A549 (cell line): ENCODE data around the gene COG5. TPM values are rescaled to one million over a fixed set of nuclear protein-coding genes. Genes with fewer than 3 reads are reported as not detected.
A peak's percentile ranks its signal among the peaks of the same experiment; 100 is the strongest.

Source experiments
- ATAC-seq, 2 experiments: fragments of 200-7000 bp in 1 of 2; fragments of >200 bp in 1 of 2; cut with Nextera tagmentation in 1 of 2; cut with Tn5 transposase in 1 of 2; 3 replicates each; pipeline versions ENCODE4 v1.8.0 to v1.9.1; 2018 to 2020; ENCODE audit warnings: mild to moderate bottlenecking in 1 of 2, moderate library complexity in 1 of 2
- CTCF ChIA-PET: fragments of 300-600 bp; sonication (Branson Sonifier 250); formaldehyde crosslinking; extraction: SDS; loops from one replicate; lab custom pipeline; 2021; ENCODE audit warnings: antibody characterized with exemption, inconsistent platforms; lab: Yijun Ruan, JAX
- POLR2A ChIA-PET: fragments of 350-600 bp; formaldehyde crosslinking; extraction: SDS; loops from one replicate; lab custom pipeline; 2021; ENCODE audit warnings: antibody characterized with exemption, inconsistent platforms; lab: Yijun Ruan, JAX
- DNase-seq, 2 experiments: peaks; one replicate each; pipeline versions ENCODE4 v3.0.0 to v3.0.0-alpha.2; 2011 to 2016; ENCODE audit warnings: low read depth in 1 of 2, low spot score in 1 of 2
- FAIRE-seq: peaks from 2 replicates; lab custom pipeline; 2011; peaks lifted over from hg19 to GRCh38; lab: Jason Lieb, UNC
- H3K27ac ChIP-seq, 2 experiments: fragments of >200 bp; sonication (Bioruptor Twin); formaldehyde crosslinking; 3 replicates each; pipeline ENCODE4 v1.5.1; 2016 to 2017
- H3K4me1 ChIP-seq: fragments of >200 bp; sonication (Bioruptor Twin); formaldehyde crosslinking; 3 replicates; pipeline ENCODE4 v1.6.1; 2016
- H3K4me2 ChIP-seq: fragments of >200 bp; sonication (Bioruptor Twin); formaldehyde crosslinking; 3 replicates; pipeline ENCODE4 v1.6.1; 2016
- H3K4me3 ChIP-seq: fragments of >200 bp; sonication (Bioruptor Twin); formaldehyde crosslinking; 3 replicates; pipeline ENCODE4 v1.5.1; 2016
- H3K9me3 ChIP-seq: fragments of >200 bp; sonication (Bioruptor Twin); formaldehyde crosslinking; 3 replicates; pipeline ENCODE4 v1.6.1; 2016
- EHF ChIP-seq: fragments of 250-450 bp; sonication (Bioruptor Pico); IDR thresholded peaks from 2 replicates; pipeline ENCODE4 v1.5.0; 2020; ENCODE audit warnings: mild to moderate bottlenecking
- FOSL2 ChIP-seq, 2 experiments: fragments of 450-650 bp in 1 of 2; fragments of >200 bp in 1 of 2; sonication (Bioruptor Twin) in 1 of 2; formaldehyde crosslinking; IDR thresholded peaks; 2 replicates each; pipeline versions ENCODE4 v1.5.0 to v1.6.1; 2016 to 2020; ENCODE audit warnings: mild to moderate bottlenecking in 1 of 2, moderate library complexity in 1 of 2
- GATA3 ChIP-seq: IDR thresholded peaks from 2 replicates; pipeline ENCODE4 v1.6.1; 2012; ENCODE audit warnings: borderline replicate concordance
- HDAC2 ChIP-seq: fragments of 200-600 bp; sonication (generic); IDR thresholded peaks from 2 replicates; pipeline ENCODE4 v1.6.1; 2016
- HOXB5 ChIP-seq: fragments of 250-450 bp; sonication (Bioruptor Pico); IDR thresholded peaks from 2 replicates; pipeline ENCODE4 v1.5.0; 2020; ENCODE audit warnings: mild to moderate bottlenecking, moderate library complexity
- JUN ChIP-seq, 2 experiments: fragments of >200 bp; sonication (Bioruptor Twin); formaldehyde crosslinking; IDR thresholded peaks; 2 replicates in 1 of 2; 3 replicates in 1 of 2; pipeline ENCODE4 v1.6.1; 2016 to 2017
- KDM5A ChIP-seq: fragments of 200-600 bp; sonication (generic); IDR thresholded peaks from 2 replicates; pipeline ENCODE4 v1.6.1; 2016; ENCODE audit warnings: antibody characterized with exemption, mild to moderate bottlenecking
- NPAS2 ChIP-seq: fragments of 250-450 bp; sonication (Bioruptor Pico); IDR thresholded peaks from 2 replicates; pipeline ENCODE4 v1.8.0; 2022; ENCODE audit warnings: mild to moderate bottlenecking, moderate library complexity, borderline replicate concordance
- POLR2AphosphoS2 ChIP-seq: conservative IDR thresholded peaks from 2 replicates; pipeline ENCODE4 v1.6.1; 2012; ENCODE audit warnings: low read length, improper control_type of control experiment, inconsistent platforms
- RAD21 ChIP-seq, 2 experiments: fragments of >200 bp in 1 of 2; sonication (Bioruptor Twin) in 1 of 2; formaldehyde crosslinking in 1 of 2; IDR thresholded peaks in 1 of 2; conservative IDR thresholded peaks in 1 of 2; 2 replicates in 1 of 2; 3 replicates in 1 of 2; pipeline ENCODE4 v1.6.1; 2012 to 2018; ENCODE audit warnings: inconsistent platforms in 1 of 2
- RCOR1 ChIP-seq: fragments of 150-350 bp; IDR thresholded peaks from 2 replicates; pipeline ENCODE4 v1.6.1; 2014; ENCODE audit warnings: antibody characterized with exemption, low read length, low read depth
- SMC3 ChIP-seq: fragments of >200 bp; sonication (Bioruptor Twin); formaldehyde crosslinking; IDR thresholded peaks from 3 replicates; pipeline ENCODE4 v1.6.1; 2018; ENCODE audit warnings: inconsistent platforms
- ZNF302 ChIP-seq: fragments of 250-450 bp; sonication (Bioruptor Pico); IDR thresholded peaks from 2 replicates; pipeline ENCODE4 v1.9.0; 2021; ENCODE audit warnings: inconsistent platforms, mild to moderate bottlenecking, moderate library complexity
- ZSCAN20 ChIP-seq: fragments of 250-450 bp; sonication (Bioruptor Pico); IDR thresholded peaks from 2 replicates; pipeline ENCODE4 v1.8.0; 2022; ENCODE audit warnings: mild to moderate bottlenecking, moderate library complexity
- WGBS: methylation state at CpG from one replicate; pipeline ENCODE4 v1.1.6; 2017; ENCODE audit errors: missing lambda C conversion rate; 5-methylcytosine and 5-hydroxymethylcytosine counted together
- polyA plus RNA-seq, 4 experiments: library from polyadenylated mRNA; depleted of rRNA in 3 of 4; stranded (reverse); fragments of >200 nt; fragmentation: RNase III in 1 of 4; extraction: RNeasy Plus Mini Kit Qiagen cat#74134 plus additional on column Dnase treatment in 1 of 4; gene quantifications; 2 replicates in 3 of 4; 3 replicates in 1 of 4; pipeline ENCODE4 v1.2.3, GENCODE V29; 2011 to 2017
- TF ChIP-seq, protein P1 (sequence below): fragments of >200 bp; sonication (Bioruptor Twin); formaldehyde crosslinking; IDR thresholded peaks from 3 replicates; pipeline ENCODE4 v1.5.1; 2016
- TF ChIP-seq, protein P2 (sequence below): IDR thresholded peaks from 2 replicates; pipeline ENCODE4 v1.6.1; 2012
- TF ChIP-seq, protein P3 (sequence below): fragments of >200 bp; sonication (Bioruptor Twin); formaldehyde crosslinking; IDR thresholded peaks from 3 replicates; pipeline ENCODE4 v1.6.1; 2016
- TF ChIP-seq, protein P4 (sequence below): fragments of 450-650 bp; IDR thresholded peaks from 2 replicates; pipeline ENCODE4 v1.6.1; 2014; ENCODE audit warnings: antibody characterized with exemption
- TF ChIP-seq, protein P5 (sequence below): IDR thresholded peaks from 2 replicates; pipeline ENCODE4 v1.6.1; 2012
- TF ChIP-seq, protein P6 (sequence below): fragments of 250-450 bp; sonication (Bioruptor Pico); IDR thresholded peaks from 2 replicates; pipeline ENCODE4 v1.5.0; 2021; ENCODE audit warnings: mild to moderate bottlenecking, moderate library complexity, borderline replicate concordance

Gene COG5
- polyA plus RNA-seq, 2 of the 4 experiments (the other 2 are of a cell fraction) = 22.5 to 44.0 TPM

DNA sequence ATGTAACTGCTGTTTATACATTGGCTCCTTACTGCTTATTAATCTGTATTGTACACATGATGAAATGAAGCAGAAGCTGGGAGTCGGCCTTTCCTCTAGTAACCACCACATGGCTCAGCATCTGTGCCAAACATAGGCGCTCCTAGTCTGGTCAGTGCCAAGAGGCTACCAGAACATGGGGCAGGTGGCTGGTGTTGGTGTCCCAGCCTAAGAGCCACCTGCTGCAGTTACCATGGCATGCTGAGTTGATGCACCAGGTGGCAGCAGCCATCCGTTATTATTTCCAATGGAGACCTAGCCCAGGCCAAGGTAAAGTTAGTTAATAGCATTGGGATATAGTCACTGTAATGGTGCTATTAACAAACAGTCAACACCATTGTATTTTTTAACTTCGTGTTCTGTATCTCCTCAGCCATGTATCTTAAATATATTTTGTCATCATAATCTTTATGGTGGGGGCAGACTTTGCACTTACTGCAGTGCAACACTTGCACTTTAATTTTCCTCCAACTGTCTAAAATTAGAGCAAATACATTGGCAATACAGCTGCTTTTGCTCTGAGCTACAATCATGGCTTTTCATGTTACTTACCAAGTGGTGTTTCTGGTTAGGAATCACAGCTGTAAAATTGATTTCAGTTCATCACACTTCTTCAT is 361.8 kb downstream of the COG5 start:
- Histone ChIP-seq H3K4me2 (no peak overlapping the region), H3K9me3 (no peaks in the 10 kb centered on the region), H3K4me1 (no peaks in the 10 kb centered on the region), H3K4me3 (no peak overlapping the region), H3K27ac (no peak overlapping the region)
- DNase-seq (peak; percentile 51 to 68), FAIRE-seq (no peak), ATAC-seq (peak; percentile 95)
- CTCF ChIA-PET = interaction anchor here (0.6 to 1.5 kb wide), 14 partner anchors 9 to 944 kb away, joined by 3 to 6 read pairs (median 3); partner anchors contain the start of gene HBP1
- 49% methylated on average over 4 of the region's 4 CpGs for WGBS
- POLR2A ChIA-PET = no interaction called here
- TF ChIP-seq, protein P1, sequence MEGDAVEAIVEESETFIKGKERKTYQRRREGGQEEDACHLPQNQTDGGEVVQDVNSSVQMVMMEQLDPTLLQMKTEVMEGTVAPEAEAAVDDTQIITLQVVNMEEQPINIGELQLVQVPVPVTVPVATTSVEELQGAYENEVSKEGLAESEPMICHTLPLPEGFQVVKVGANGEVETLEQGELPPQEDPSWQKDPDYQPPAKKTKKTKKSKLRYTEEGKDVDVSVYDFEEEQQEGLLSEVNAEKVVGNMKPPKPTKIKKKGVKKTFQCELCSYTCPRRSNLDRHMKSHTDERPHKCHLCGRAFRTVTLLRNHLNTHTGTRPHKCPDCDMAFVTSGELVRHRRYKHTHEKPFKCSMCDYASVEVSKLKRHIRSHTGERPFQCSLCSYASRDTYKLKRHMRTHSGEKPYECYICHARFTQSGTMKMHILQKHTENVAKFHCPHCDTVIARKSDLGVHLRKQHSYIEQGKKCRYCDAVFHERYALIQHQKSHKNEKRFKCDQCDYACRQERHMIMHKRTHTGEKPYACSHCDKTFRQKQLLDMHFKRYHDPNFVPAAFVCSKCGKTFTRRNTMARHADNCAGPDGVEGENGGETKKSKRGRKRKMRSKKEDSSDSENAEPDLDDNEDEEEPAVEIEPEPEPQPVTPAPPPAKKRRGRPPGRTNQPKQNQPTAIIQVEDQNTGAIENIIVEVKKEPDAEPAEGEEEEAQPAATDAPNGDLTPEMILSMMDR = peak; percentile 53
- no peak for TF ChIP-seq HDAC2
- peak; percentile 57 to 68 for TF ChIP-seq RAD21 (conservative IDR thresholded peaks at IDR 0.05 in 1 of 2, IDR thresholded peaks at IDR 0.05 in 1 of 2)
- peak; percentile 55 for TF ChIP-seq SMC3

DNA sequence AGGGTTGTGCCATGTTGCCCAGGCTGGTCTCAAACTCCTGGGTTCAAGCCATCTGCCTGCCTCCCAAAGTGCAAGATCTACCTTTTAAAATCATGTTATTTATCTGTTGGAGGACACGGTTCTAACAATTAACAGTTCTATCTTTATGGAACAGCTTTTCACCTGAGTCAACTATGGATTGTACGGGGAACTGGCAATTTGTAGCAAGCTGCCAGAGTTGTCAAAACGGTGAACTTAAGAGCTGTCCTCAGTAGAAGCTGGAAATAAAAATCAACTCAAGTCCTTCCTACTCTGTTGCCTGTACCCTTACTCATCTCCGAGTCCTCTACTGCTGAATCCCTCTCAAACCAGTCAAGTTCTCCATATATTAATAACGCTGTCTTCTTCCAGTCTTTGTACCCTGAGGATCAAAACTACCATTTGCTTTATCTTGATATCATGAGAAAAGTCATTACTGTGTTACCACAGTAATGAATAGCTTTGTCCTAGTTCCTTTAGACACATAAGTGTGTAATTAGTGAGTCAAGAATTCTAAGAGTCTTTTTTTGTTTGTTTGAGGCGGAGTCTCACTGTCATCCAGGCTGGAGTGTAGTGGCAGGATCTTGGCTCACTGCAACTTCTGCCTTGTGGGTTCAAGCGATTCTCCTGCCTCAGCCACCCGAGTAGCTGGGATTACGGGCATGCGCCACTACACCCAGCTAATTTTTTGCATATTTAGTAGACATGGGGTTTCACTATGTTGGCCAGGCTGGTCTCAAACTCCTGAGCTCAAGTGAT is 366.7 kb downstream of the COG5 start:
- DNase-seq (no peak), FAIRE-seq (no peak), ATAC-seq (no peak)
- TF ChIP-seq ZNF302 (CRISPR knock-in tag) (no peak), RCOR1 (no peak), NPAS2 (CRISPR knock-in tag) (no peak), GATA3 (no peak), HOXB5 (CRISPR knock-in tag) (no peak), JUN (IDR thresholded peaks at IDR 0.05) (no peak), POLR2AphosphoS2 (no peak), FOSL2 (IDR thresholded peaks at IDR 0.05) (no peak), FOSL2 (CRISPR knock-in tag; IDR thresholded peaks at IDR 0.05) (no peak), ZSCAN20 (CRISPR knock-in tag) (no peak), EHF (CRISPR knock-in tag) (no peak), KDM5A (no peak)
- TF ChIP-seq, protein P2, sequence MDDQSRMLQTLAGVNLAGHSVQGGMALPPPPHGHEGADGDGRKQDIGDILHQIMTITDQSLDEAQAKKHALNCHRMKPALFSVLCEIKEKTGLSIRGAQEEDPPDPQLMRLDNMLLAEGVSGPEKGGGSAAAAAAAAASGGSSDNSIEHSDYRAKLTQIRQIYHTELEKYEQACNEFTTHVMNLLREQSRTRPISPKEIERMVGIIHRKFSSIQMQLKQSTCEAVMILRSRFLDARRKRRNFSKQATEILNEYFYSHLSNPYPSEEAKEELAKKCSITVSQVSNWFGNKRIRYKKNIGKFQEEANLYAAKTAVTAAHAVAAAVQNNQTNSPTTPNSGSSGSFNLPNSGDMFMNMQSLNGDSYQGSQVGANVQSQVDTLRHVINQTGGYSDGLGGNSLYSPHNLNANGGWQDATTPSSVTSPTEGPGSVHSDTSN = no peak
- TF ChIP-seq, protein P3, sequence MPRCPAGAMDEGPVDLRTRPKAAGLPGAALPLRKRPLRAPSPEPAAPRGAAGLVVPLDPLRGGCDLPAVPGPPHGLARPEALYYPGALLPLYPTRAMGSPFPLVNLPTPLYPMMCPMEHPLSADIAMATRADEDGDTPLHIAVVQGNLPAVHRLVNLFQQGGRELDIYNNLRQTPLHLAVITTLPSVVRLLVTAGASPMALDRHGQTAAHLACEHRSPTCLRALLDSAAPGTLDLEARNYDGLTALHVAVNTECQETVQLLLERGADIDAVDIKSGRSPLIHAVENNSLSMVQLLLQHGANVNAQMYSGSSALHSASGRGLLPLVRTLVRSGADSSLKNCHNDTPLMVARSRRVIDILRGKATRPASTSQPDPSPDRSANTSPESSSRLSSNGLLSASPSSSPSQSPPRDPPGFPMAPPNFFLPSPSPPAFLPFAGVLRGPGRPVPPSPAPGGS = no peak
- TF ChIP-seq, protein P4, sequence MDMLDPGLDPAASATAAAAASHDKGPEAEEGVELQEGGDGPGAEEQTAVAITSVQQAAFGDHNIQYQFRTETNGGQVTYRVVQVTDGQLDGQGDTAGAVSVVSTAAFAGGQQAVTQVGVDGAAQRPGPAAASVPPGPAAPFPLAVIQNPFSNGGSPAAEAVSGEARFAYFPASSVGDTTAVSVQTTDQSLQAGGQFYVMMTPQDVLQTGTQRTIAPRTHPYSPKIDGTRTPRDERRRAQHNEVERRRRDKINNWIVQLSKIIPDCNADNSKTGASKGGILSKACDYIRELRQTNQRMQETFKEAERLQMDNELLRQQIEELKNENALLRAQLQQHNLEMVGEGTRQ = no peak
- TF ChIP-seq, protein P5, sequence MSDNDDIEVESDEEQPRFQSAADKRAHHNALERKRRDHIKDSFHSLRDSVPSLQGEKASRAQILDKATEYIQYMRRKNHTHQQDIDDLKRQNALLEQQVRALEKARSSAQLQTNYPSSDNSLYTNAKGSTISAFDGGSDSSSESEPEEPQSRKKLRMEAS = no peak
- TF ChIP-seq, protein P6, sequence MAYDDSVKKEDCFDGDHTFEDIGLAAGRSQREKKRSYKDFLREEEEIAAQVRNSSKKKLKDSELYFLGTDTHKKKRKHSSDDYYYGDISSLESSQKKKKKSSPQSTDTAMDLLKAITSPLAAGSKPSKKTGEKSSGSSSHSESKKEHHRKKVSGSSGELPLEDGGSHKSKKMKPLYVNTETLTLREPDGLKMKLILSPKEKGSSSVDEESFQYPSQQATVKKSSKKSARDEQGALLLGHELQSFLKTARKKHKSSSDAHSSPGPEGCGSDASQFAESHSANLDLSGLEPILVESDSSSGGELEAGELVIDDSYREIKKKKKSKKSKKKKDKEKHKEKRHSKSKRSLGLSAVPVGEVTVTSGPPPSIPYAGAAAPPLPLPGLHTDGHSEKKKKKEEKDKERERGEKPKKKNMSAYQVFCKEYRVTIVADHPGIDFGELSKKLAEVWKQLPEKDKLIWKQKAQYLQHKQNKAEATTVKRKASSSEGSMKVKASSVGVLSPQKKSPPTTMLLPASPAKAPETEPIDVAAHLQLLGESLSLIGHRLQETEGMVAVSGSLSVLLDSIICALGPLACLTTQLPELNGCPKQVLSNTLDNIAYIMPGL (CRISPR knock-in tag) = no peak
- Histone ChIP-seq H3K4me1 (no peaks in the 10 kb centered on the region), H3K4me2 (no peak overlapping the region), H3K27ac (no peak overlapping the region), H3K9me3 (no peaks in the 10 kb centered on the region), H3K4me3 (no peak overlapping the region)
- 90% methylated on average over 10 of the region's 10 CpGs for WGBS
- POLR2A ChIA-PET = no interaction called here
- CTCF ChIA-PET = interaction anchor here (0.7 kb wide), 1 partner anchor 50 kb away, joined by 3 read pairs; no protein-coding TSS in a partner anchor
